Right kidney (tissue), 9 donors: ENCODE data around the gene CDK12.
"Not testable (repeated sequence)": the region's sequence is repeated elsewhere in the genome, so short reads cannot be mapped to it uniquely, and the experiment has no call there.

Source experiments
- DNase-seq: peaks from one replicate; pipeline ENCODE4 v3.0.0-alpha.2; 2016
- long read RNA-seq, 8 donors: transcript quantifications; one replicate each; lab custom pipeline, GENCODE V29; 2026

The CDK12 gene
- long read RNA-seq, donor 1, transcript CDK12-208 (1 exons, 1,963 nt) = major isoform, 5 of 6 reads
- long read RNA-seq, donor 1, partial matches to known transcripts = 0 of 6 reads
- long read RNA-seq, donor 1, other reads (novel, unspliced or antisense) = 0 of 6 reads
- long read RNA-seq, donor 2, transcript CDK12-208 (1 exons, 1,963 nt) = major isoform, 5 of 6 reads
- long read RNA-seq, donor 2, partial matches to known transcripts = 0 of 6 reads
- long read RNA-seq, donor 2, other reads (novel, unspliced or antisense) = 0 of 6 reads
- long read RNA-seq, donor 3, partial matches to known transcripts = 11 of 13 reads
- long read RNA-seq, donor 3, other reads (novel, unspliced or antisense) = 0 of 13 reads
- long read RNA-seq, donor 4, full-length matches to known transcripts = 12 of 49 reads
- long read RNA-seq, donor 4, partial matches to known transcripts = 37 of 49 reads
- long read RNA-seq, donor 4, other reads (novel, unspliced or antisense) = 0 of 49 reads
- long read RNA-seq, donor 5, partial matches to known transcripts = 5 of 8 reads
- long read RNA-seq, donor 5, other reads (novel, unspliced or antisense) = 0 of 8 reads
- long read RNA-seq, donor 6, transcript CDK12-208 (1 exons, 1,963 nt) = major isoform, 7 of 26 reads
- long read RNA-seq, donor 6, partial matches to known transcripts = 18 of 26 reads
- long read RNA-seq, donor 6, other reads (novel, unspliced or antisense) = 0 of 26 reads
- long read RNA-seq, donor 7 = 0 reads
- long read RNA-seq, donor 8, transcript CDK12-208 (1 exons, 1,963 nt) = major isoform, 5 of 25 reads
- long read RNA-seq, donor 8, partial matches to known transcripts = 18 of 25 reads
- long read RNA-seq, donor 8, other reads (novel, unspliced or antisense) = 0 of 25 reads

- DNase-seq = peak; percentile 96
Measured at GRCh38 chr17:39461113-39461925, at the start of gene CDK12. Gene CDK12 (plus strand): TSS chr17:39461486. CDS start chr17:39462072, 586 bp downstream.

- no peak for DNase-seq
Measured at GRCh38 chr17:39416141-39416540, 45.1 kb upstream of the CDK12 start.

GRCh38 chr17:39429600-39429999 is 31.7 kb upstream of the CDK12 start:
- DNase-seq = no peak

- not testable (repeated sequence) for DNase-seq
Measured at GRCh38 chr17:39439868-39440267, 21.4 kb upstream of the CDK12 start.

GRCh38 chr17:39443326-39443725 is 18.0 kb upstream of the CDK12 start:
- DNase-seq = no peak

GRCh38 chr17:39447561-39447960 is 13.7 kb upstream of the CDK12 start:
- no peak for DNase-seq

- no peak for DNase-seq
Measured at GRCh38 chr17:39450051-39450450, 11.2 kb upstream of the CDK12 start.

GRCh38 chr17:39450847-39451581 is 10.3 kb upstream of the CDK12 start, which contains the start of gene MED1:
Gene MED1 (minus strand): TSS chr17:39451263. CDS start chr17:39451062, 201 bp downstream.
- peak; percentile 86 for DNase-seq

- DNase-seq = no peak
Measured at GRCh38 chr17:39455919-39456318, 5.4 kb upstream of the CDK12 start.

- DNase-seq = peak; percentile 54
Measured at GRCh38 chr17:39461926-39462569, 762 bp downstream of the CDK12 start.

GRCh38 chr17:39462631-39463375 is 1.5 kb downstream of the CDK12 start:
- peak; percentile 12 for DNase-seq

GRCh38 chr17:39464639-39465181 is 3.4 kb downstream of the CDK12 start:
- not testable (repeated sequence) for DNase-seq

GRCh38 chr17:39468610-39469009 is 7.3 kb downstream of the CDK12 start:
- not testable (repeated sequence) for DNase-seq

GRCh38 chr17:39473310-39473709 is 12.0 kb downstream of the CDK12 start:
- DNase-seq = no peak

- not testable (repeated sequence) for DNase-seq
Measured at GRCh38 chr17:39479631-39480030, 18.3 kb downstream of the CDK12 start.

GRCh38 chr17:39483506-39483905 is 22.2 kb downstream of the CDK12 start:
- no peak for DNase-seq

- no peak for DNase-seq
Measured at GRCh38 chr17:39484178-39484577, 22.9 kb downstream of the CDK12 start.

- no peak for DNase-seq
Measured at GRCh38 chr17:39485555-39485954, 24.3 kb downstream of the CDK12 start.

GRCh38 chr17:39486242-39486641 is 25.0 kb downstream of the CDK12 start:
- DNase-seq = no peak

- not testable (repeated sequence) for DNase-seq
Measured at GRCh38 chr17:39487490-39487889, 26.2 kb downstream of the CDK12 start.
